22Rv1 (cell line): ENCODE data around the gene TLR10.

Experiments
- H3K27ac ChIP-seq: fragments of 450-650 bp; 2 replicates; pipeline ENCODE4 v1.5.1; 2017
- ZFX ChIP-seq: fragments of 450-650 bp; IDR thresholded peaks from 2 replicates; pipeline ENCODE4 v1.6.1; 2017; ENCODE audit warnings: antibody characterized with exemption, borderline replicate concordance
- TF ChIP-seq, protein P1 (sequence below): fragments of 450-650 bp; IDR thresholded peaks from 2 replicates; pipeline ENCODE4 v1.5.1; 2017; ENCODE audit warnings: mild to moderate bottlenecking

TLR10 gene

GRCh38 chr4:38735870-38736269, 46.9 kb downstream of the TLR10 start:
- no peak for TF ChIP-seq ZFX
- no peak overlapping the region for H3K27ac ChIP-seq

- no peak overlapping the region for H3K27ac ChIP-seq
- no peak for TF ChIP-seq ZFX
- TF ChIP-seq, protein P1, sequence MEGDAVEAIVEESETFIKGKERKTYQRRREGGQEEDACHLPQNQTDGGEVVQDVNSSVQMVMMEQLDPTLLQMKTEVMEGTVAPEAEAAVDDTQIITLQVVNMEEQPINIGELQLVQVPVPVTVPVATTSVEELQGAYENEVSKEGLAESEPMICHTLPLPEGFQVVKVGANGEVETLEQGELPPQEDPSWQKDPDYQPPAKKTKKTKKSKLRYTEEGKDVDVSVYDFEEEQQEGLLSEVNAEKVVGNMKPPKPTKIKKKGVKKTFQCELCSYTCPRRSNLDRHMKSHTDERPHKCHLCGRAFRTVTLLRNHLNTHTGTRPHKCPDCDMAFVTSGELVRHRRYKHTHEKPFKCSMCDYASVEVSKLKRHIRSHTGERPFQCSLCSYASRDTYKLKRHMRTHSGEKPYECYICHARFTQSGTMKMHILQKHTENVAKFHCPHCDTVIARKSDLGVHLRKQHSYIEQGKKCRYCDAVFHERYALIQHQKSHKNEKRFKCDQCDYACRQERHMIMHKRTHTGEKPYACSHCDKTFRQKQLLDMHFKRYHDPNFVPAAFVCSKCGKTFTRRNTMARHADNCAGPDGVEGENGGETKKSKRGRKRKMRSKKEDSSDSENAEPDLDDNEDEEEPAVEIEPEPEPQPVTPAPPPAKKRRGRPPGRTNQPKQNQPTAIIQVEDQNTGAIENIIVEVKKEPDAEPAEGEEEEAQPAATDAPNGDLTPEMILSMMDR: no peak
Measured at GRCh38 chr4:38734911-38735310, 47.9 kb downstream of the TLR10 start.

DNA sequence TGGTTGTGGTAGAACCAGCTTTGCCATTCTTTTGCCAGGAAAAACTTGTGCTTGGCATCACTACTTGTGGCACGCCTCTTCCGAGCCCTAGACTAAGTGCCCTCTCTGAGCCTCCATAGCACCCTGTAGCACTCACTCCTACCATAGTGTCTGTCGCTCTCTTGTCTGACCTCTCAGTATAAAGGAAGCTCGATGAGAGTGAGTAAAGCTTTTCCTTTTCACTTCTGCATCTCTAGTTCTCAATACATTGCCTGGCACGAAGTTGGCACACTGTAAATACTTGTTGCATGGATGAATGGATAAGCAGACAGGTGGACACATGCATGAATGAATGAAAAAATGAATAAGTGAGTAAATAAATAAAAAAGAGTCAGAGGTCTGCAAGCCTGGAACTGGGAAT, 48.3 kb downstream of the TLR10 start:
- no peak for TF ChIP-seq ZFX
- TF ChIP-seq, protein P1: no peak

DNA sequence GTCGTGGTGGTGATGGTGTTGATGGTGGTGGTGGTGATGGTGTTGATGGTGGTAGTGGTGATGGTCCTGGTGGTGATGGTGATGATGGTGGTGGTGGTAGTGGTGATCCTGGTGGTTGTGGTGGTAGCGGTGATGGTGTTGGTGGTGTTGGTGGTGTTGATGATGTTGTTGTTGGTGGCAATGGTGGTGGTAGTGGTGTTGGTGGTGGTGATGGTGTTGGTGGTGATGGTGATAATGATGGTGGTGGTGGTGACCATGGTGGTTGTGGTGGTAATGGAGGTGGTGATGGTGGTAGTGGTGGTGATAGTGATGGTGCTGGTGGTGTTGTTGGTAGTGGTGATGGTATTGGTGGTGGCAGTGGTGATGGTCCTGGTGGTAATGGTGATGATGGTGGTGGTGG, 49.1 kb downstream of the TLR10 start:
- TF ChIP-seq ZFX: no peak
- TF ChIP-seq, protein P1: no peak

More for the DNA sequence above, 48.3 kb downstream of the TLR10 start:
- no peak overlapping the region for H3K27ac ChIP-seq

GRCh38 chr4:38730830-38731646, 51.8 kb downstream of the TLR10 start:
- H3K27ac ChIP-seq: no peak overlapping the region
- TF ChIP-seq, protein P1: peak; percentile 93
- no peak for TF ChIP-seq ZFX

More for the DNA sequence above, 49.1 kb downstream of the TLR10 start:
- H3K27ac ChIP-seq: no peak overlapping the region

GRCh38 chr4:38730493-38730829, 52.3 kb downstream of the TLR10 start:
- no peak overlapping the region for H3K27ac ChIP-seq
- no peak for TF ChIP-seq ZFX
- TF ChIP-seq, protein P1: no peak

DNA sequence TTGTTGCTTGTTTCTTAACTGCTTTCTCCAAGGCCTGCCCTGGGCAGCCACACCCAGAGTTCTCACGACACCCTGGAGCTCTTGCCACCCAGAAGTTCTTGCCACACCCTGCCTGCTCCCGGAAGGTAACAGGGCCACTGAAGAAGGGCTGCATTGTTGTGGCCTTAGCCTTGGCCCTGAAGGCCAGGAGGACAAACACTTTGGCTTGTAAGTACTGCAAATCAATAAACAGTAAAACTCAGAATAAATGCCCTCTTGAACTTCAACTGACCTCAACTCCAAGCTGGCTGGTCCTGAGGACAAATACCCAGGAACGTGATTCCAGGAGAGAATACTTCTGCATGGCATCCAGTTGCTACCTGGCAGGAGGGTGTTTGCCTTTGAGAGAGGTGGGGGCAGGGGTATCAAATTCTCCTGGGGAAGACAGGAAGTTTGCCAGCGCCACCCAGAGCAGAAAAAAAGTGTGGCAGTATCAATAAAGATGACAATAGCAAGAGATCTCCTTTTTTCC, 54.1 kb downstream of the TLR10 start:
- H3K27ac ChIP-seq: no peak overlapping the region
- no peak for TF ChIP-seq ZFX
- TF ChIP-seq, protein P1: peak; percentile 47
